Measurements from ENCODE around the gene CYRIA.

The CYRIA gene

GRCh38 chr2:16666449-16666801, 791 bp upstream of the CYRIA start:
- DNase-seq: no peak

- DNase-seq: no peak
Measured at GRCh38 chr2:16664809-16665747, 556 bp downstream of the CYRIA start.

GRCh38 chr2:16664052-16664731, 1.4 kb downstream of the CYRIA start:
- no peak for DNase-seq

GRCh38 chr2:16663121-16663905, 2.3 kb downstream of the CYRIA start:
- DNase-seq: no peak

GRCh38 chr2:16661936-16662839, 3.4 kb downstream of the CYRIA start:
- no peak for DNase-seq

- DNase-seq: no peak
Measured at GRCh38 chr2:16661526-16661925, 4.1 kb downstream of the CYRIA start.

GRCh38 chr2:16660556-16660955, 5.1 kb downstream of the CYRIA start:
- DNase-seq: no peak

GRCh38 chr2:16660114-16660513, 5.5 kb downstream of the CYRIA start:
- no peak for DNase-seq

- no peak for DNase-seq
Measured at GRCh38 chr2:16658076-16658739, 7.4 kb downstream of the CYRIA start.

- DNase-seq: no peak
Measured at GRCh38 chr2:16657671-16658070, 8.0 kb downstream of the CYRIA start.

GRCh38 chr2:16656784-16657391, 8.7 kb downstream of the CYRIA start:
- no peak for DNase-seq

GRCh38 chr2:16655905-16656642, 9.6 kb downstream of the CYRIA start:
- DNase-seq: no peak

GRCh38 chr2:16655445-16655837, 10.2 kb downstream of the CYRIA start:
- no peak for DNase-seq

GRCh38 chr2:16654833-16655444, 10.7 kb downstream of the CYRIA start:
- DNase-seq: no peak

- DNase-seq: no peak
Measured at GRCh38 chr2:16653799-16654198, 11.8 kb downstream of the CYRIA start.

- no peak for DNase-seq
Measured at GRCh38 chr2:16653083-16653375, 12.6 kb downstream of the CYRIA start.

- no peak for DNase-seq
Measured at GRCh38 chr2:16652296-16653082, 13.1 kb downstream of the CYRIA start.

- no peak for DNase-seq
Measured at GRCh38 chr2:16650287-16651249, 15.1 kb downstream of the CYRIA start.
